Frontal cortex (tissue), 4 donors: ENCODE measurements around the gene CPE. TPM values are rescaled to one million over a fixed set of nuclear protein-coding genes. Genes with fewer than 3 reads are reported as not detected.
A peak's percentile ranks its signal among the peaks of the same experiment; 100 is the strongest.
"Not testable (repeated sequence)": the region's sequence is repeated elsewhere in the genome, so short reads cannot be mapped to it uniquely, and the experiment has no call there.

ENCODE experiments used
- DNase-seq, 2 donors: peaks; one replicate each; pipeline ENCODE4 v3.0.0; 2012; ENCODE audit warnings: low spot score in 2 of 2
- FAIRE-seq: peaks from 2 replicates; lab custom pipeline; 2012; peaks lifted over from hg19 to GRCh38; lab: Jason Lieb, UNC
- total RNA-seq: library from RNA; depleted of rRNA; stranded (reverse); fragments of >200 nt; gene quantifications from one replicate; pipeline ENCODE4 v1.2.3, GENCODE V29; 2014
- donor health status: control.
- donor health status: control.
- donor health status: control.

The CPE gene
- total RNA-seq: 463 TPM

- peak; percentile 73 to 82 for DNase-seq
- FAIRE-seq: no peak
Measured at GRCh38 chr4:165378745-165379677, at the start of gene CPE. Gene CPE (plus strand): TSS chr4:165379008. CDS start chr4:165379222, 214 bp downstream.

- FAIRE-seq: no peak
- no peak for DNase-seq
Measured at GRCh38 chr4:165330071-165330470, 48.7 kb upstream of the CPE start.

- FAIRE-seq (no peak), DNase-seq (no peak)
Measured at GRCh38 chr4:165330666-165331065, 48.1 kb upstream of the CPE start.

GRCh38 chr4:165331359-165331758 is 47.4 kb upstream of the CPE start:
- DNase-seq (no peak), FAIRE-seq (no peak)

GRCh38 chr4:165331823-165332222 is 47.0 kb upstream of the CPE start:
- no peak for DNase-seq
- FAIRE-seq: no peak

GRCh38 chr4:165332502-165332901 is 46.3 kb upstream of the CPE start:
- DNase-seq: no peak
- FAIRE-seq: no peak

GRCh38 chr4:165335163-165335703 is 43.6 kb upstream of the CPE start:
- FAIRE-seq (no peak), DNase-seq (no peak)

- no peak for FAIRE-seq
- DNase-seq: no peak
Measured at GRCh38 chr4:165336743-165337142, 42.1 kb upstream of the CPE start.

GRCh38 chr4:165342340-165342739 is 36.5 kb upstream of the CPE start:
- DNase-seq, FAIRE-seq: not testable (repeated sequence)

GRCh38 chr4:165343353-165344191 is 35.2 kb upstream of the CPE start:
- no peak for FAIRE-seq
- DNase-seq: no peak

GRCh38 chr4:165345666-165346417 is 33.0 kb upstream of the CPE start:
- FAIRE-seq: no peak

GRCh38 chr4:165347647-165348569 is 30.9 kb upstream of the CPE start:
- FAIRE-seq: no peak

More at GRCh38 chr4:165345666-165346417, 33.0 kb upstream of the CPE start:
- no peak for DNase-seq

GRCh38 chr4:165351359-165352130 is 27.3 kb upstream of the CPE start:
- FAIRE-seq: no peak
- no peak for DNase-seq

More at GRCh38 chr4:165347647-165348569, 30.9 kb upstream of the CPE start:
- no peak for DNase-seq

- no peak for FAIRE-seq
- no peak for DNase-seq
Measured at GRCh38 chr4:165355900-165356300, 22.9 kb upstream of the CPE start.

- DNase-seq (no peak), FAIRE-seq (no peak)
Measured at GRCh38 chr4:165359506-165359905, 19.3 kb upstream of the CPE start.

- no peak for DNase-seq
- FAIRE-seq: no peak
Measured at GRCh38 chr4:165360041-165360695, 18.6 kb upstream of the CPE start.

- FAIRE-seq (no peak), DNase-seq (no peak)
Measured at GRCh38 chr4:165360985-165361670, 17.7 kb upstream of the CPE start.
